GM12864 (cell line): ENCODE measurements around the gene MAGI2.
"Not testable (repeated sequence)": the region's sequence is repeated elsewhere in the genome, so short reads cannot be mapped to it uniquely, and the experiment has no call there.

Experiments
- DNase-seq: peaks from one replicate; pipeline ENCODE4 v3.0.0-alpha.2; 2011; ENCODE audit warnings: low read depth
- H3K4me3 ChIP-seq: 2 replicates; pipeline ENCODE4 v1.5.1; 2011; ENCODE audit warnings: mild to moderate bottlenecking, low read depth, low read length, control low read depth
- TF ChIP-seq, protein P1 (sequence below): IDR thresholded peaks from 2 replicates; pipeline ENCODE4 v1.5.1; 2011; ENCODE audit warnings: low read depth, mild to moderate bottlenecking, moderate library complexity, low read length, control low read depth, inconsistent platforms; ENCODE audit errors: missing control alignments

MAGI2 gene

DNA sequence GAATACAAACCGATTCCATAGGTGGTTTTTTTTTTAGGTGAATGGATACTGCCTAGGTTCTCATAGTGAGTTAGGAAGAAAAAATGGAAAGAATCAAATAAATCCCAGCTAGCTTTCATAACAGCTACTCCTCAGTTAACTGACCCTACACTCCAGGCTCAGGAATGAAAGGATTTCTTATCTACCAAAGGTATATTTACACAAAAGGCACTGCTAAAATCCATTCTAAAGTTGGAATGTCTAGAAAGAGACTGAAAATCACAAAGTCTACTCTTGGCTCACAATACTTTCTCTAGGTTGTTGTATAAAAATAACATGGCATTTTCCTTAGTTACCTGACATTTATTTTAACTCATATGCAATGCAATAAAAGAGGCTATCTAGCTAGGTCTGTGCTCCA is 375.2 kb downstream of the MAGI2 start:
- H3K4me3 ChIP-seq, result no peak overlapping the region
- no peak for DNase-seq
- TF ChIP-seq, protein P1, sequence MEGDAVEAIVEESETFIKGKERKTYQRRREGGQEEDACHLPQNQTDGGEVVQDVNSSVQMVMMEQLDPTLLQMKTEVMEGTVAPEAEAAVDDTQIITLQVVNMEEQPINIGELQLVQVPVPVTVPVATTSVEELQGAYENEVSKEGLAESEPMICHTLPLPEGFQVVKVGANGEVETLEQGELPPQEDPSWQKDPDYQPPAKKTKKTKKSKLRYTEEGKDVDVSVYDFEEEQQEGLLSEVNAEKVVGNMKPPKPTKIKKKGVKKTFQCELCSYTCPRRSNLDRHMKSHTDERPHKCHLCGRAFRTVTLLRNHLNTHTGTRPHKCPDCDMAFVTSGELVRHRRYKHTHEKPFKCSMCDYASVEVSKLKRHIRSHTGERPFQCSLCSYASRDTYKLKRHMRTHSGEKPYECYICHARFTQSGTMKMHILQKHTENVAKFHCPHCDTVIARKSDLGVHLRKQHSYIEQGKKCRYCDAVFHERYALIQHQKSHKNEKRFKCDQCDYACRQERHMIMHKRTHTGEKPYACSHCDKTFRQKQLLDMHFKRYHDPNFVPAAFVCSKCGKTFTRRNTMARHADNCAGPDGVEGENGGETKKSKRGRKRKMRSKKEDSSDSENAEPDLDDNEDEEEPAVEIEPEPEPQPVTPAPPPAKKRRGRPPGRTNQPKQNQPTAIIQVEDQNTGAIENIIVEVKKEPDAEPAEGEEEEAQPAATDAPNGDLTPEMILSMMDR, result no peak

DNA sequence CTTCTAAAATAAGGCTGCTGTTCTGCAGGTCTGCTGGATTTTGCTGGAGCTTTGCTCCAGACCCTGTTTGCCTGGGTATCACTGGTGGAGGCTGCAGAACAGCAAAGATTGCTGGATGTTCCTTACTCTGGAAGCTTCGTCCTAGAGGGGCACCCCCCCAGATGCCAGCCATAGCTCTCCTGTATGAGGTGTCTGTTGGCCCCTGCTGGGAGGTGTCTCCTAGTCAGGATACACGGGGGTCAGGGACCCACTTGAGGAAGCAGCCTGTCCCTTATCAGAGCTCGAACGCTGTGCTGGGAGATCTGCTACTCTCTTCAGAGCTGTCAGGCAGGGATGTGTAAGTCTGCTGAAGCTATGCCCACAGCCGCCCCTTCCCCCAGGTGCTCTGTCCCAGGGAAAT is 382.3 kb downstream of the MAGI2 start:
- H3K4me3 ChIP-seq, DNase-seq: not testable (repeated sequence)

DNA sequence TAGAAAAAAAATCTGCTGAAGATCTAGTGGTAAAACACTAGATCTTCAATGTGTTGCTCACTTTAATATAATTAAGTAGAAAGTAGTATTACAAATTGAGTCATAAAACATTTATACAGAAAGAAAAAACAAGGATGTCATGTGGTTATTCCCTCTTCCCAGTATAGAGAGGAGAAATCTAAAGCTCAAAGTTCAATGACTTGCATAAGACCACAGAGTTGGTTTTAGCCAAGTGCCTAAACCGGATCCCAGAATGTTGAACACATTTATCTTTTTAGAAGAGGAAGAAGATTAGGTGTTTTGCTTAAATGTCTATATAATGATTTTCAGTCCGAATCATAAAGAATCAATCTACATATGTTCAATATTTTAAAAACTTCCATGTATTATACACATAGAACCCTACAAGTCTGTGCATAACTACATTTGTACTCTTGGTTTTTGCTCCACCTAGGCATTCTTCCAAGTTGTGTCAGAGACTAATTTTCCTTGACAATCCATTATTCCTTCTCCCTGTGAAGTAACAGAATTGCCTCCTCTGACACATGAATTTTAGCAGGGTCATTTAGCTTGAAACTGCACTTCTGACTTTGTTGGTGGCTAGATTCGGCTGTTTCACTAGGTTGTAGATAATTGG is 389.2 kb downstream of the MAGI2 start:
- DNase-seq, result no peak
- TF ChIP-seq, protein P1, result no peak

DNA sequence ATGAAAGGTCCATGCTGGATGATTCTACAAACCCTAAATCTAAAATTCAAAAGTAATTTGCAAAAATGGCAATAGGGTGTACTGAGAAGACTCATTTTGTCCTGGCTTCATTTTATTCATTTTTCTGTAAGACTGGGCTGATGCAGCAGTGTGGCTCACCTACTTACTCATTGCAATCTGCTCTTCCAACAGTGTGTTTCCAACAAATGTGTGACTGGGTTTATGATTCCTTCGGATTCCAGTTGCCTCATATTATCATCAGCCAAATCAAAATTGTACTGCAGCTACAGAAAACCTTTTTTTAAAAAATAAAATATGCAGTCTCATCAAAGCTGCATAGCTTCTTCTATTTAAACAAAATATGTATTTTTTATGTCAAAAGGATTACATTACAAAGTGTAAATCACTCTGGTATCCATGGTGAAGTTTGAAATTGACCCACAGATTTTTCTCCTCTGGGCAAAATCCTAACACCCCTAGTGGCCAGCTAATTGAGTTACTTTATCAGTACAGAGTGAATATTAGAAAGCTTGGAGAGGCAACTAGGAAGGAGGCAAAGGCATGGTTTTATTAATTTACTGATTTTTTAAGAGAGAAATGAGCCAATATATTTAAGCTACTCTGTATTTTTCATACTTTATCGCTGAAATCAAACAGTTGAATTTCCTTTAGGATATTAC is 390.3 kb downstream of the MAGI2 start:
- DNase-seq, result no peak
- H3K4me3 ChIP-seq, result no peak overlapping the region
- TF ChIP-seq, protein P1, result peak; percentile 1

More for the DNA sequence above, 389.2 kb downstream of the MAGI2 start:
- H3K4me3 ChIP-seq, result no peak overlapping the region

DNA sequence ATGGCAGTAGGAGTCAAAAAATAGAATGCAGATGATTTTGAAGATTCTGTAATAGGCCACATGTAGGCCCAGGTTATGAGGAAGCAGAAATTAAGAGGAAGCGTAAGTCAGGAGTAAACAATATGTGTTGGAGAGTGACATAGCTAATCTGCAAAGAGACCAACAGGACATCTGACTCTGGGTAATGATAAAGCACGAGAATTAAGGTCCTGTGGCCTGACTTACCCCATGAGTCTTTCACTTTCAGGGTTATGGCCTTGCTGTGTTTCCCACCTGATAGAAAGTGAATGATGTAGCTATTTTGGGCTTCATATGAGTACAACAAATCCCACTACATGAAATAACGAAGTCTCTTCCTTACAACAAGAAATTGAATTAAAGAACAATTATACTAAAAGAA is 393.0 kb downstream of the MAGI2 start:
- no peak overlapping the region for H3K4me3 ChIP-seq
- no peak for DNase-seq
- TF ChIP-seq, protein P1, result no peak

DNA sequence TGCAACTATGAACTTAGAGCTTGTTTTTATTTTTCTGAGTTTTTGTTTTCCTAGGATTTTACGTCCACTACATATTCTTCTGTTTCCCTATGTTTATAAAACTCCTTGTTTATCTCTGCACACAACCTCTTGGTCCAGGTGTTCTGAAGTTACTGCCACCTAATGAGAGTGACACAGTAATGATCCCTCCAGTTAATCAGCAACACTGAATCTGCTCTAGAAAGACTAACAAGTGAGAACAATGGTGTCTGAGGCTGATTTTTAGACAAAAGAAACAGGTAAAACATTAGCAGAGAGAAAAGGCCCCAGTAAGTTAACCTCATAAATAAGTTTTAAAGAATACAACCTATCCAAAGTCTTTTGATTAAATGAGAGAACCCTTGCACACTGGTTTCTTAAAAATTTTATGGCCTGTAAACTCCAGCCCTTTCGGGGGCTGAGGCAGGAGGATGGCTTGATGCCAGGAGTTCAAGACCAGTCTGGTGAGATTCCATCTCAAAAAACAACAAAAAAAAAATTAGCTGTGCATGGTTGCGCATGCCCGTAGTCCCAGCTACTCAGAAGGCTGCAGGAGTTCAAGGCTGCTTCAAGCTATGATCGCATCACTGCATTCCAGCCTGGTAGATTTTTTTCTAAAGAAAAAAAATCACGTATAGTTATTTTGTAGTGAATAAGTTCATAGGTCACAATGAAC is 397.6 kb downstream of the MAGI2 start:
- DNase-seq, result no peak
- TF ChIP-seq, protein P1, result no peak
- H3K4me3 ChIP-seq, result no peak overlapping the region

DNA sequence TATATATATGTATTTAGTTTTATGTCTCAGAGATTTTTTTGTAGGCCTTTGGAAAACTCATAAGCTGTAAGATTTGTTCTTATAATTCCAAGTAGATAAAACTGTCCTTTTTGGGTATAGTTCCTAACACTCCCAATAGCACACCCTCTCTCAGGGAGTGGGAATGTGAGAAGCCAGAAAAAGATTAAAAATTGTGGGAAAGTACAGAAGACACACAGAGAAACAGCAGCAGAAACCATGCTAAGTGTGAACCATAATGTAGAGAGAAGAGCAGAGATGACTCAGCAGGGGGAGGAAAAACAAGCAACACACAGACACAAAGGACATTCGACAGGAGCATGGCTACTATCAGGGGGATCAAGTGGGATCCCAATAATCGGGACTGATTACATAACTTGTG is 401.6 kb downstream of the MAGI2 start:
- TF ChIP-seq, protein P1, result no peak
- no peak for DNase-seq
- no peak overlapping the region for H3K4me3 ChIP-seq
